Ascending aorta (tissue), 2 donors: ENCODE measurements around the gene ZNF582. TPM values are rescaled to one million over a fixed set of nuclear protein-coding genes. Genes with fewer than 3 reads are reported as not detected.
"Not testable (repeated sequence)": the region's sequence is repeated elsewhere in the genome, so short reads cannot be mapped to it uniquely, and the experiment has no call there.

Source experiments
- DNase-seq, 2 donors: peaks; one replicate each; pipeline ENCODE4 v3.0.0-alpha.2; 2019; ENCODE audit warnings: low spot score in 2 of 2
- H3K27ac ChIP-seq, 2 donors: fragments of 200-600 bp; sonication (generic); one replicate each; pipeline ENCODE4 v1.5.1; 2016 to 2017; ENCODE audit warnings: mild to moderate bottlenecking in 1 of 2
- H3K27me3 ChIP-seq: fragments of 200-600 bp; sonication (generic); one replicate; pipeline ENCODE4 v1.5.1; 2017
- H3K36me3 ChIP-seq, 2 donors: fragments of 200-600 bp; sonication (generic); one replicate each; pipeline ENCODE4 v1.5.1; 2016
- H3K4me1 ChIP-seq, 2 donors: fragments of 200-600 bp; sonication (generic); one replicate each; pipeline ENCODE4 v1.5.1; 2016 to 2017; ENCODE audit warnings: mild to moderate bottlenecking in 1 of 2
- H3K4me3 ChIP-seq, 2 donors: fragments of 200-600 bp; sonication (generic); one replicate each; pipeline ENCODE4 v1.5.1; 2016 to 2017; ENCODE audit warnings: mild to moderate bottlenecking in 1 of 2
- H3K9me3 ChIP-seq, 2 donors: fragments of 200-600 bp; sonication (generic); one replicate each; pipeline ENCODE4 v1.5.1; 2016
- CTCF ChIP-seq, 3 experiments: fragments of 200-600 bp in 2 of 3; fragments of 450-650 bp in 1 of 3; sonication (generic) in 2 of 3; IDR thresholded peaks; one replicate each; pipeline ENCODE4 v1.5.1; 2016 to 2019; ENCODE audit warnings: antibody characterized with exemption in 3 of 3, mild to moderate bottlenecking in 1 of 3, moderate library complexity in 1 of 3
- intact Hi-C: fragments of 100-400 bp; cut with DNase I; formaldehyde crosslinking; loops from one replicate; pipeline ENCODE4 v1.15.1; 2023
- total RNA-seq: library from RNA; depleted of rRNA; stranded (reverse); fragments of >200 nt; gene quantifications from one replicate; pipeline ENCODE4 v1.1.0, GENCODE V29; 2016

The ZNF582 gene
- total RNA-seq, 1 donor from 2014 or later = 0.43 TPM

DNA sequence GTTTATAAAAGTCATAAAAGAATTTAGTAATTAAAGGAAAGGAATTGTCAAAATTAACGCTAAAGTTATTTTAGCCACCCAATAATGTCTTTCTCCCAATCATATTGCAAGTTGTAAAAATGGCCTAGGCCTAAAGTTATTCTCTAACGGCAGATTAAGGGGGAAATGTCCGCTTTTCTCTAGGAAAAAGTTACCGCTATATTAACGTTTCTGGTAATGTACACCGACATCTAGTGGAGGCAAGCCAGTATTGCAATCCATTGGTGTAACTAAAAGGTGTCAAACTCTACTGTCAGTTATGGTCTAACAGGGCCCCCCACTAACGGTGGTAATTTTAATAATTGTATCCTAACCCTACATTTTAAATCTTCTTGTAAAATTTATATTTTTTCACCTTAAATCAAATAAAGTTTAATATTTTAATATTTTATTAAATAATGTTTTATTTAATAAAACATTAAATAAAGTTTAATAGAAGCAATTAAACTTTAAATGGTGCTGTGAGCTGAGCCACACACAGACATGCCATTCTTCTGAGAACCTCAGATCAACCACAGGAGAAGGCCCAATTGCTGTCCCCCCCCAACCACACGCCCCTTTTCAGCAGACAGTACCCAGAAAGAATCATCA lies 42.8 kb downstream of the ZNF582 start:
- TF ChIP-seq CTCF (IDR thresholded peaks at IDR 0.05) = peak; percentile 63 to 79 (median 68)
- intact Hi-C loops = loop anchor here (1.0 to 2.0 kb wide), 2 partner anchors 274 to 284 kb away; no protein-coding TSS in a partner anchor

DNA sequence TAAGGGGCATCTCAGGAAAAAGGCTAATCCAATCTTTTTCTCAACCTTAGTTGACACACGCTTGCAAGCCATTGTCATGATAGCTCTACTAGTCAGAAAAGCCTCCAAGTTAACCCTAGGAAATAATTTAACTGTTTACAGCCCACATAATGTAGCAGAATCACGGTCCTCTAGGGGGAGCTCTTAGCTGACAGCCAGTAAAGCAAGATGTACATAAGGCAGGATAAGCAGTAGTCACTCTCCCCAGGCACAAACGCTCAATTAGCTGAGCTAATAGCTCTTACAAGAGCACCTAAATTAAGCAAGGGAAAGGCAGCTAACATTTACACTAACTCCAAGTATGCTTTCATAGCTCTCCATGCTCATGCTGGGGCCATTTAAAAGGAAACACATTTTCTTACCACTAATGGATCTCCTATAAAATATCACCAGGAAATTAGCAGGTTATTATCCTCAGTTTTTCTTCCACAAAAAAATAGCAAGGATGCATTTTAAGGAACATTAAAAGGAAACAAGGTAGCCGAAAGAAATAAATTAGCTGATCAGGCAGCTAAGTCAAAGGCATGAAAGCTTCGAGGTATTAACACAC lies 45.0 kb downstream of the ZNF582 start:
- H3K9me3 ChIP-seq = no peaks in the 10 kb centered on the region
- no peaks in the 10 kb centered on the region for H3K36me3 ChIP-seq
- H3K4me3 ChIP-seq = no peak overlapping the region
- no peaks in the 10 kb centered on the region for H3K27me3 ChIP-seq
- no peak for DNase-seq
- intact Hi-C loops = no loop called here
- no peaks in the 10 kb centered on the region for H3K4me1 ChIP-seq
- no peak for TF ChIP-seq CTCF (IDR thresholded peaks at IDR 0.05)
- H3K27ac ChIP-seq = no peak overlapping the region

More for the DNA sequence above, 42.8 kb downstream of the ZNF582 start:
- Histone ChIP-seq H3K27ac (no peak overlapping the region), H3K4me3 (no peak overlapping the region), H3K9me3 (no peaks in the 10 kb centered on the region), H3K27me3 (no peaks in the 10 kb centered on the region), H3K36me3 (no peaks in the 10 kb centered on the region), H3K4me1 (no peaks in the 10 kb centered on the region)
- no peak for DNase-seq

GRCh38 chr19:56347163-56347778 lies 46.1 kb downstream of the ZNF582 start:
- Histone ChIP-seq H3K27ac (no peak overlapping the region), H3K4me3 (no peak overlapping the region), H3K36me3 (no peaks in the 10 kb centered on the region), H3K9me3 (peaks cover 6 to 7% of the 10 kb centered on the region in 2 donors), H3K27me3 (no peaks in the 10 kb centered on the region), H3K4me1 (no peaks in the 10 kb centered on the region)
- no peak for DNase-seq
- no peak for TF ChIP-seq CTCF (IDR thresholded peaks at IDR 0.05)
- intact Hi-C loops = no loop called here

DNA sequence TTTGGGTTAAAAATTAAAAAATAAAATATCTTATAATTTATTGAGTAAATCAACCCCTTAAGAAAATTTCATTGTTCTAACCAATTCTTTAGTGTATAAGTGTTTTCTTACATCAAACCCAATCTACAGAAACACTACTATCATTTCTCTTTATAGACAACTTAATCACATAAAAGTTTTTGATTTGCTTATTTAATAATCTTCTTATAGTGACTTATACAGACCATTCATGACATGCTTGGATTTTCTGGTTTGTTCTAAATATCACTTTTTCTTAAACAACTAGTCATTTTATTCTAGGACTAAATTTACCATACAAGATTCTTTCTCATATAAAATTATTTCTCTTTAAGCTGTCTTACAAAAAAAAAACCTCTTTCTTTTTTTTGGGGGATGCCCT lies 51.4 kb downstream of the ZNF582 start:
- intact Hi-C loops = no loop called here
- Histone ChIP-seq H3K4me1 (no peaks in the 10 kb centered on the region), H3K27me3 (no peaks in the 10 kb centered on the region), H3K9me3 (peaks cover 6 to 31% of the 10 kb centered on the region in 2 donors), H3K27ac (no peak overlapping the region), H3K4me3 (no peak overlapping the region), H3K36me3 (no peaks in the 10 kb centered on the region)
- no peak for DNase-seq
- TF ChIP-seq CTCF (IDR thresholded peaks at IDR 0.05) = no peak

DNA sequence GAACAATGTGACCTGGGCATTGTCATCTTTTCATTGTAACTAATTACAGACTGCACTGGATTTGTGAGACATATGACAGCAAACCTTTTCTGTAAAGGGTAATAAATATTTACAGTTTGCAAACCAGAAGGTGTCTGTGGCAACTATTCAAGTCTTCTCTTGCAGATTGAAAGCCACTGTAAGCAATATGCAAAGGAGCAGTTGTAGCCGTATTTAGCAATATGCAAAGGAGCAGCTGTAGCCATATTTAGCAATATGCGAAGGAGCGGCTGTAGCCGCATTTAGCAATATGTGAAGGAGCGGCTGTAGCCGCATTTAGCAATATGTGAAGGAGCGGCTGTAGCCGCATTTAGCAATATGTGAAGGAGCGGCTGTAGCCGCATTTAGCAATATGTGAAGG lies 54.3 kb downstream of the ZNF582 start:
- intact Hi-C loops, H3K27me3 ChIP-seq: not testable (repeated sequence)

GRCh38 chr19:56337077-56337476 lies 56.3 kb downstream of the ZNF582 start:
- H3K4me3 ChIP-seq, H3K27ac ChIP-seq, DNase-seq, intact Hi-C loops, H3K4me1 ChIP-seq, H3K36me3 ChIP-seq, H3K27me3 ChIP-seq: not testable (repeated sequence)
- H3K9me3 ChIP-seq = peaks cover 15 to 52% of the 10 kb centered on the region in 2 donors

More for the DNA sequence above, 54.3 kb downstream of the ZNF582 start:
- H3K4me1 ChIP-seq, H3K27ac ChIP-seq, H3K36me3 ChIP-seq, H3K4me3 ChIP-seq, DNase-seq: not testable (repeated sequence)
- H3K9me3 ChIP-seq = peaks cover 8 to 40% of the 10 kb centered on the region in 2 donors

- H3K27me3 ChIP-seq, DNase-seq, H3K36me3 ChIP-seq, H3K27ac ChIP-seq, intact Hi-C loops, H3K4me3 ChIP-seq, H3K4me1 ChIP-seq: not testable (repeated sequence)
- H3K9me3 ChIP-seq = peaks cover 21 to 58% of the 10 kb centered on the region in 2 donors
Observed at GRCh38 chr19:56335371-56335770, 58.0 kb downstream of the ZNF582 start.
